H9 (cell line): Measurements from ENCODE around the gene FFAR3. TPM values are rescaled to one million over a fixed set of nuclear protein-coding genes. Genes with fewer than 3 reads are reported as not detected.

Experiments
- DNase-seq: peaks from one replicate; pipeline ENCODE4 v3.0.0-alpha.2; 2017
- H2AFZ ChIP-seq: one replicate; pipeline ENCODE4 v1.6.1; 2013; ENCODE audit warnings: mild to moderate bottlenecking, low read length, control low read depth, moderate library complexity
- H2AK5ac ChIP-seq: 2 replicates; pipeline ENCODE4 v1.6.1; 2013; ENCODE audit warnings: low read length, control low read depth, mixed read lengths; ENCODE audit not compliant: insufficient read length
- H2BK120ac ChIP-seq: one replicate; pipeline ENCODE4 v1.6.1; 2013; ENCODE audit warnings: low read depth, mild to moderate bottlenecking, low read length, control low read depth, inconsistent platforms; ENCODE audit not compliant: poor library complexity, severe bottlenecking
- H2BK12ac ChIP-seq: 2 replicates; pipeline ENCODE4 v1.6.1; 2013; ENCODE audit warnings: low read length, control low read depth, mixed read lengths, low read depth; ENCODE audit not compliant: insufficient read length
- H2BK15ac ChIP-seq: 2 replicates; pipeline ENCODE4 v1.6.1; 2013; ENCODE audit warnings: low read depth, low read length, control low read depth
- H2BK20ac ChIP-seq: one replicate; pipeline ENCODE4 v1.6.1; 2013; ENCODE audit warnings: low read depth, mild to moderate bottlenecking, low read length, control low read depth, inconsistent platforms; ENCODE audit not compliant: poor library complexity, severe bottlenecking
- H2BK5ac ChIP-seq: 2 replicates; pipeline ENCODE4 v1.6.1; 2013; ENCODE audit warnings: low read length, control low read depth, mixed read lengths; ENCODE audit not compliant: insufficient read length
- H3K14ac ChIP-seq: 2 replicates; pipeline ENCODE4 v1.6.1; 2013; ENCODE audit warnings: low read length, control low read depth; ENCODE audit not compliant: insufficient read depth
- H3K18ac ChIP-seq: 2 replicates; pipeline ENCODE4 v1.6.1; 2013; ENCODE audit warnings: low read depth, mild to moderate bottlenecking, mixed read lengths, low read length, control low read depth; ENCODE audit not compliant: insufficient read length
- H3K23ac ChIP-seq: 2 replicates; pipeline ENCODE4 v1.6.1; 2013; ENCODE audit warnings: low read length, control low read depth, mixed read lengths, low read depth; ENCODE audit not compliant: insufficient read length
- H3K23me2 ChIP-seq: 2 replicates; pipeline ENCODE4 v1.6.1; 2013; ENCODE audit warnings: low read depth, mild to moderate bottlenecking, mixed read lengths, low read length, control low read depth; ENCODE audit not compliant: insufficient read length, poor library complexity, severe bottlenecking
- H3K27ac ChIP-seq: 2 replicates; pipeline ENCODE4 v1.5.1; 2013; ENCODE audit warnings: low read length, control low read depth, mixed read lengths, low read depth; ENCODE audit not compliant: insufficient read length
- H3K27me3 ChIP-seq: 2 replicates; pipeline ENCODE4 v1.6.1; 2013; ENCODE audit warnings: low read length, control low read depth, inconsistent platforms; ENCODE audit not compliant: insufficient read depth
- H3K4ac ChIP-seq: 2 replicates; pipeline ENCODE4 v1.6.1; 2013; ENCODE audit warnings: low read depth, mild to moderate bottlenecking, control low read depth, inconsistent platforms, low read length, moderate library complexity
- H3K4me1 ChIP-seq: 2 replicates; pipeline ENCODE4 v1.6.1; 2013; ENCODE audit warnings: low read length, control low read depth, inconsistent platforms; ENCODE audit not compliant: insufficient read depth
- H3K4me2 ChIP-seq: 2 replicates; pipeline ENCODE4 v1.6.1; 2013; ENCODE audit warnings: low read length, control low read depth, mixed read lengths; ENCODE audit not compliant: insufficient read length, insufficient read depth
- H3K56ac ChIP-seq: 2 replicates; pipeline ENCODE4 v1.6.1; 2013; ENCODE audit warnings: low read depth, mild to moderate bottlenecking, mixed read lengths, low read length, control low read depth; ENCODE audit not compliant: insufficient read length
- H3K79me1 ChIP-seq: 2 replicates; pipeline ENCODE4 v1.6.1; 2013; ENCODE audit warnings: low read depth, mild to moderate bottlenecking, moderate library complexity, low read length, control low read depth, inconsistent platforms; ENCODE audit not compliant: insufficient read depth, poor library complexity, severe bottlenecking
- H3K79me2 ChIP-seq: 2 replicates; pipeline ENCODE4 v1.6.1; 2013; ENCODE audit warnings: low read length, control low read depth, inconsistent platforms; ENCODE audit not compliant: insufficient read depth
- H3K9ac ChIP-seq: 2 replicates; pipeline ENCODE4 v1.6.1; 2013; ENCODE audit warnings: low read length, control low read depth, mixed read lengths; ENCODE audit not compliant: insufficient read length; ENCODE audit errors: extremely low read depth
- H3K9me3 ChIP-seq: one replicate; pipeline ENCODE4 v1.6.1; 2013; ENCODE audit warnings: low read depth, low read length, inconsistent platforms; ENCODE audit not compliant: control insufficient read depth
- H3T11ph ChIP-seq: one replicate; pipeline ENCODE4 v1.6.1; 2013; ENCODE audit warnings: mild to moderate bottlenecking, low read length, control low read depth, inconsistent platforms
- H4K20me1 ChIP-seq: one replicate; pipeline ENCODE4 v1.6.1; 2013; ENCODE audit not compliant: control insufficient read depth, insufficient read length, insufficient read depth
- H4K5ac ChIP-seq: 2 replicates; pipeline ENCODE4 v1.6.1; 2013; ENCODE audit warnings: low read depth, mild to moderate bottlenecking, mixed read lengths, low read length, control low read depth; ENCODE audit not compliant: insufficient read length
- H4K8ac ChIP-seq: replicated peaks from 2 replicates; pipeline ENCODE4 v1.6.1; 2013; ENCODE audit warnings: low read length, control low read depth, mixed read lengths, low read depth; ENCODE audit not compliant: insufficient read length
- H4K91ac ChIP-seq: 2 replicates; pipeline ENCODE4 v1.6.1; 2013; ENCODE audit warnings: low read depth, mild to moderate bottlenecking, moderate library complexity, mixed read lengths, low read length, control low read depth; ENCODE audit not compliant: insufficient read length
- H3K27ac Mint-ChIP-seq, 3 experiments: 2 replicates in 2 of 3; 3 replicates in 1 of 3; pipeline ENCODE4 v1.8.0; 2020 to 2021; ENCODE audit warnings: mixed read lengths in 3 of 3, mild to moderate bottlenecking in 1 of 3, moderate library complexity in 1 of 3
- H3K27me3 Mint-ChIP-seq: 2 replicates; pipeline ENCODE4 v1.8.0; 2021; ENCODE audit warnings: low read depth, mild to moderate bottlenecking, moderate library complexity, mixed read lengths
- H3K36me3 Mint-ChIP-seq, 3 experiments: 2 replicates in 2 of 3; 3 replicates in 1 of 3; pipeline ENCODE4 v1.8.0; 2020 to 2021; ENCODE audit warnings: low read depth in 3 of 3, mixed read lengths in 3 of 3; ENCODE audit not compliant: insufficient read depth in 1 of 3
- H3K4me1 Mint-ChIP-seq, 2 experiments: 2 replicates each; pipeline ENCODE4 v1.8.0; 2020; ENCODE audit warnings: mixed read lengths in 2 of 2
- H3K4me3 Mint-ChIP-seq, 2 experiments: 2 replicates in 1 of 2; 3 replicates in 1 of 2; pipeline ENCODE4 v1.8.0; 2020 to 2021; ENCODE audit warnings: mild to moderate bottlenecking in 2 of 2, mixed read lengths in 2 of 2, moderate library complexity in 1 of 2
- H3K9me3 Mint-ChIP-seq, 2 experiments: 2 replicates in 1 of 2; 3 replicates in 1 of 2; pipeline ENCODE4 v1.8.0; 2020; ENCODE audit warnings: mild to moderate bottlenecking in 2 of 2, mixed read lengths in 2 of 2, moderate library complexity in 1 of 2
- CTCF ChIP-seq: fragments of 200-600 bp; sonication (generic); conservative IDR thresholded peaks from 3 replicates; pipeline ENCODE4 v1.8.0; 2021; ENCODE audit warnings: antibody characterized with exemption, mild to moderate bottlenecking
- WGBS: extraction: QIAGEN DNeasy Blood & Tissue Kit; methylation state at CpG from one replicate; pipeline ENCODE4 v1.1.7; 2013; ENCODE audit warnings: missing lambda C conversion rate, low lambda C conversion rate, mixed read lengths; ENCODE audit not compliant: insufficient read length; ENCODE audit errors: extremely low coverage; 5-methylcytosine and 5-hydroxymethylcytosine counted together
- total RNA-seq: library from RNA; stranded (reverse); gene quantifications from 2 replicates; pipeline ENCODE4 v1.2.1, GENCODE V29; 2021

FFAR3 gene
- total RNA-seq, 1 experiment from 2014 or later, result not detected

GRCh38 chr19:35362261-35363000, 4.2 kb downstream of the FFAR3 start:
- Histone ChIP-seq H2BK12ac (no peak overlapping the region), H2BK20ac (no peak overlapping the region), H3K23me2 (no peaks in the 10 kb centered on the region), H3K23ac (no peak overlapping the region), H2BK120ac (no peak overlapping the region), H2AFZ (no peak overlapping the region), H2BK5ac (no peak overlapping the region), H4K91ac (no peak overlapping the region), H2BK15ac (no peak overlapping the region), H3K18ac (no peak overlapping the region), H3K27ac (no peak overlapping the region), H3T11ph (no peak overlapping the region), H3K79me1 (no peaks in the 10 kb centered on the region), H3K27me3 (no peaks in the 10 kb centered on the region), H3K9ac (no peak overlapping the region), H3K4me1 (no peaks in the 10 kb centered on the region), H2AK5ac (no peak overlapping the region), H3K56ac (no peak overlapping the region), H4K8ac (no peak overlapping the region), H3K4ac (no peak overlapping the region), H3K79me2 (no peaks in the 10 kb centered on the region), H3K9me3 (no peaks in the 10 kb centered on the region), H3K14ac (no peak overlapping the region), H4K5ac (no peak overlapping the region), H4K20me1 (peaks cover 3% of the 10 kb centered on the region), H3K4me2 (no peak overlapping the region)
- no peaks in the 10 kb centered on the region for H3K36me3 Mint-ChIP-seq
- DNase-seq, result no peak
- WGBS, result no CpG with 5 or more reads among the region's 14 CpGs
- H3K9me3 Mint-ChIP-seq, result no peaks in the 10 kb centered on the region
- peaks cover 6% of the 10 kb centered on the region for H3K27me3 Mint-ChIP-seq
- H3K27ac Mint-ChIP-seq, result no peak overlapping the region; a peak in 1 of 7 replicates
- TF ChIP-seq CTCF, result no peak
- H3K4me3 Mint-ChIP-seq, result no peak overlapping the region
- H3K4me1 Mint-ChIP-seq, result peaks cover 3 to 5% of the 10 kb centered on the region in 2 experiments; a peak in 2 of 4 replicates
